GM23338 (cell line): ENCODE measurements around the gene KLHL13. TPM values are rescaled to one million over a fixed set of nuclear protein-coding genes. Genes with fewer than 3 reads are reported as not detected.

ENCODE experiments used
- ATAC-seq: fragments of 200-7000 bp; cut with Tn5 transposase; 3 replicates; pipeline ENCODE4 v1.9.1; 2020
- DNase-seq: peaks from one replicate; pipeline ENCODE4 v3.0.0-alpha.2; 2015; ENCODE audit warnings: low spot score
- H2AFZ ChIP-seq: fragments of 200-600 bp; sonication (generic); 2 replicates; pipeline ENCODE4 v1.8.0; 2016; ENCODE audit warnings: antibody characterized with exemption, mild to moderate bottlenecking, moderate library complexity
- H3F3A ChIP-seq: fragments of 200-600 bp; sonication (generic); replicated peaks from 2 replicates; pipeline ENCODE4 v1.8.0; 2017; ENCODE audit warnings: antibody characterized with exemption, mixed run types, low read depth
- H3K27ac ChIP-seq: fragments of 200-600 bp; sonication (generic); 2 replicates; pipeline ENCODE4 v1.6.1; 2016; ENCODE audit warnings: low read depth
- H3K27me3 ChIP-seq: fragments of 200-600 bp; sonication (generic); 2 replicates; pipeline ENCODE4 v1.8.0; 2016; ENCODE audit warnings: mild to moderate bottlenecking, mixed run types, moderate library complexity; ENCODE audit not compliant: insufficient read depth
- H3K36me3 ChIP-seq: fragments of 200-600 bp; sonication (generic); 2 replicates; pipeline ENCODE4 v1.8.0; 2016; ENCODE audit warnings: mild to moderate bottlenecking; ENCODE audit not compliant: insufficient read depth
- H3K4me1 ChIP-seq: fragments of 200-600 bp; sonication (generic); 2 replicates; pipeline ENCODE4 v1.8.0; 2016; ENCODE audit warnings: mild to moderate bottlenecking, moderate library complexity; ENCODE audit not compliant: insufficient read depth
- H3K4me2 ChIP-seq: fragments of 200-600 bp; sonication (generic); 2 replicates; pipeline ENCODE4 v1.7.1; 2017; ENCODE audit warnings: mixed run types
- H3K4me3 ChIP-seq: fragments of 200-600 bp; sonication (generic); 2 replicates; pipeline ENCODE4 v1.6.1; 2016; ENCODE audit warnings: mixed run types
- H3K79me2 ChIP-seq: fragments of 200-600 bp; sonication (generic); replicated peaks from 2 replicates; pipeline ENCODE4 v1.8.0; 2017; ENCODE audit warnings: mild to moderate bottlenecking; ENCODE audit not compliant: insufficient read depth
- H3K9me2 ChIP-seq: fragments of 200-600 bp; sonication (generic); 2 replicates; pipeline ENCODE4 v1.8.0; 2017; ENCODE audit not compliant: insufficient read depth
- H4K20me1 ChIP-seq: fragments of 200-600 bp; sonication (generic); replicated peaks from 2 replicates; pipeline ENCODE4 v1.8.0; 2017; ENCODE audit warnings: mild to moderate bottlenecking; ENCODE audit not compliant: insufficient read depth
- H3K27ac Mint-ChIP-seq: 2 replicates; pipeline ENCODE4 v1.8.0; 2020; ENCODE audit warnings: inconsistent platforms, mild to moderate bottlenecking, moderate library complexity, mixed read lengths
- H3K27me3 Mint-ChIP-seq: 3 replicates; pipeline ENCODE4 v1.8.0; 2022; ENCODE audit warnings: low read depth, mild to moderate bottlenecking, moderate library complexity, mixed read lengths, inconsistent platforms; ENCODE audit not compliant: insufficient read depth, poor library complexity
- H3K36me3 Mint-ChIP-seq: 3 replicates; pipeline ENCODE4 v1.8.0; 2021; ENCODE audit warnings: low read depth, mild to moderate bottlenecking, inconsistent platforms, moderate library complexity, mixed read lengths
- H3K4me1 Mint-ChIP-seq: 3 replicates; pipeline ENCODE4 v1.8.0; 2020; ENCODE audit warnings: mild to moderate bottlenecking, inconsistent platforms, mixed read lengths
- H3K4me3 Mint-ChIP-seq: 3 replicates; pipeline ENCODE4 v1.8.0; 2021; ENCODE audit warnings: moderate library complexity, mild to moderate bottlenecking, inconsistent platforms, mixed read lengths
- H3K9me3 Mint-ChIP-seq: 3 replicates; pipeline ENCODE4 v1.8.0; 2020; ENCODE audit warnings: moderate library complexity, mild to moderate bottlenecking, inconsistent platforms, mixed read lengths
- CREB1 ChIP-seq: fragments of 250-450 bp; sonication (Bioruptor Pico); IDR thresholded peaks from 2 replicates; pipeline ENCODE4 v1.5.0; 2020; ENCODE audit warnings: low read depth, mild to moderate bottlenecking, moderate library complexity
- CTCF ChIP-seq, 2 experiments: fragments of 200-600 bp in 1 of 2; sonication (generic) in 1 of 2; conservative IDR thresholded peaks; 2 replicates each; pipeline versions ENCODE4 v1.5.1 to v1.6.1; 2016 to 2017; ENCODE audit warnings: antibody characterized with exemption in 2 of 2, low read depth in 2 of 2, mild to moderate bottlenecking in 2 of 2, moderate library complexity in 1 of 2
- EZH2 ChIP-seq: fragments of 200-600 bp; sonication (generic); IDR thresholded peaks from one replicate; pipeline ENCODE4 v1.8.0; 2017; ENCODE audit warnings: antibody characterized with exemption, mild to moderate bottlenecking, low read depth; ENCODE audit not compliant: unreplicated experiment
- EZH2phosphoT487 ChIP-seq: fragments of 200-600 bp; sonication (generic); IDR thresholded peaks from one replicate; pipeline ENCODE4 v1.8.1; 2018; ENCODE audit warnings: antibody characterized with exemption; ENCODE audit not compliant: unreplicated experiment
- JUNB ChIP-seq: IDR thresholded peaks from one replicate; pipeline ENCODE4 v1.6.1; 2016; ENCODE audit warnings: antibody characterized with exemption; ENCODE audit not compliant: unreplicated experiment
- NANOG ChIP-seq: IDR thresholded peaks from 2 replicates; pipeline ENCODE4 v1.6.1; 2016; ENCODE audit warnings: antibody characterized with exemption, borderline replicate concordance
- POLR2AphosphoS5 ChIP-seq: IDR thresholded peaks from 2 replicates; pipeline ENCODE4 v1.6.1; 2016; ENCODE audit warnings: antibody characterized with exemption, low read depth
- REST ChIP-seq: IDR thresholded peaks from one replicate; pipeline ENCODE4 v1.6.1; 2018; ENCODE audit warnings: antibody characterized with exemption; ENCODE audit not compliant: unreplicated experiment
- STAT1 ChIP-seq: IDR thresholded peaks from one replicate; pipeline ENCODE4 v1.6.1; 2016; ENCODE audit warnings: antibody characterized with exemption; ENCODE audit not compliant: unreplicated experiment
- ZNF114 ChIP-seq: fragments of 250-450 bp; sonication (Bioruptor Pico); IDR thresholded peaks from 2 replicates; pipeline ENCODE4 v1.5.0; 2020; ENCODE audit warnings: mild to moderate bottlenecking, moderate library complexity
- ZNF331 ChIP-seq: fragments of 250-450 bp; sonication (Bioruptor Pico); IDR thresholded peaks from 2 replicates; pipeline ENCODE4 v1.5.0; 2020; ENCODE audit warnings: low read depth, mild to moderate bottlenecking, moderate library complexity
- polyA plus RNA-seq: library from polyadenylated mRNA; unstranded; fragments of >200 nt; fragmentation: Nextera tagmentation; extraction: Ambion mirVana; gene quantifications from 2 replicates; pipeline ENCODE4 v1.2.1, GENCODE V29; 2016
- total RNA-seq: library from RNA; depleted of rRNA; stranded (reverse); fragments of >200 nt; shearing (Covaris generic); gene quantifications from 2 replicates; pipeline ENCODE4 v1.2.3, GENCODE V29; 2014
- TF ChIP-seq, protein P1 (sequence below): fragments of 250-450 bp; sonication (Bioruptor Pico); IDR thresholded peaks from 2 replicates; pipeline ENCODE4 v1.5.0; 2020; ENCODE audit warnings: mild to moderate bottlenecking, moderate library complexity
- TF ChIP-seq, protein P2 (sequence below): IDR thresholded peaks from 2 replicates; pipeline ENCODE4 v1.6.1; 2016; ENCODE audit warnings: antibody characterized with exemption

Gene KLHL13
- total and polyA plus RNA-seq, 2 experiments from 2014 or later: 5.9 to 10.9 TPM

DNA sequence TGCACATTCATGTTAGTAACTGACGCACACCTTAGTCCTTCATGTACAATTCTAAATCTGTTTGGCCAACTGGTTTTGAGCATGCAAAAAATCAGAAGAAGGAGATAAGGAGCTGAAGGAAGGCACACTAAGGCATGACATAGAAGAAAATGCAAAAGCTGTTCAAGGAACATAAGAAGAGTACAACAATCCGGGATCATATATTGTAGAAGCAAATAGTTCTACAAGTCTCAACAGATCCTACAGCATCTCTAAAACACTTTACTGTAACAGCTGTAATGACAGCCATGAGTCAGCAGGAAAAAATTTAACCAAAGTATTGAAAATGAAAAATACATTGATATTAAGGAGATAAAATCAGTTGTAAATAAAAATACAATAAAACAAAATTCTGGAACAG is 57.7 kb downstream of the KLHL13 start:
- H3K4me3 Mint-ChIP-seq: no peak overlapping the region
- no peaks in the 10 kb centered on the region for H3K4me1 ChIP-seq
- H2AFZ ChIP-seq: no peak overlapping the region
- no peak for ATAC-seq
- no peak overlapping the region for H3K4me2 ChIP-seq
- H3K27ac Mint-ChIP-seq: no peak overlapping the region; the same call in 1 of the 2 replicates
- H3K9me3 Mint-ChIP-seq: no peaks in the 10 kb centered on the region
- no peaks in the 10 kb centered on the region for H3K36me3 Mint-ChIP-seq
- no peaks in the 10 kb centered on the region for H3K27me3 ChIP-seq
- no peaks in the 10 kb centered on the region for H3K9me2 ChIP-seq
- no peak overlapping the region for H3K4me3 ChIP-seq
- H3K27ac ChIP-seq: no peak overlapping the region
- H3K4me1 Mint-ChIP-seq: peaks cover 6% of the 10 kb centered on the region; the same call in 2 of the 3 replicates
- no peaks in the 10 kb centered on the region for H3K79me2 ChIP-seq
- no peaks in the 10 kb centered on the region for H3F3A ChIP-seq
- H3K36me3 ChIP-seq: no peaks in the 10 kb centered on the region
- no peaks in the 10 kb centered on the region for H4K20me1 ChIP-seq
- no peak for DNase-seq
- no peaks in the 10 kb centered on the region for H3K27me3 Mint-ChIP-seq
- no peak for TF ChIP-seq EZH2
- TF ChIP-seq, protein P1, sequence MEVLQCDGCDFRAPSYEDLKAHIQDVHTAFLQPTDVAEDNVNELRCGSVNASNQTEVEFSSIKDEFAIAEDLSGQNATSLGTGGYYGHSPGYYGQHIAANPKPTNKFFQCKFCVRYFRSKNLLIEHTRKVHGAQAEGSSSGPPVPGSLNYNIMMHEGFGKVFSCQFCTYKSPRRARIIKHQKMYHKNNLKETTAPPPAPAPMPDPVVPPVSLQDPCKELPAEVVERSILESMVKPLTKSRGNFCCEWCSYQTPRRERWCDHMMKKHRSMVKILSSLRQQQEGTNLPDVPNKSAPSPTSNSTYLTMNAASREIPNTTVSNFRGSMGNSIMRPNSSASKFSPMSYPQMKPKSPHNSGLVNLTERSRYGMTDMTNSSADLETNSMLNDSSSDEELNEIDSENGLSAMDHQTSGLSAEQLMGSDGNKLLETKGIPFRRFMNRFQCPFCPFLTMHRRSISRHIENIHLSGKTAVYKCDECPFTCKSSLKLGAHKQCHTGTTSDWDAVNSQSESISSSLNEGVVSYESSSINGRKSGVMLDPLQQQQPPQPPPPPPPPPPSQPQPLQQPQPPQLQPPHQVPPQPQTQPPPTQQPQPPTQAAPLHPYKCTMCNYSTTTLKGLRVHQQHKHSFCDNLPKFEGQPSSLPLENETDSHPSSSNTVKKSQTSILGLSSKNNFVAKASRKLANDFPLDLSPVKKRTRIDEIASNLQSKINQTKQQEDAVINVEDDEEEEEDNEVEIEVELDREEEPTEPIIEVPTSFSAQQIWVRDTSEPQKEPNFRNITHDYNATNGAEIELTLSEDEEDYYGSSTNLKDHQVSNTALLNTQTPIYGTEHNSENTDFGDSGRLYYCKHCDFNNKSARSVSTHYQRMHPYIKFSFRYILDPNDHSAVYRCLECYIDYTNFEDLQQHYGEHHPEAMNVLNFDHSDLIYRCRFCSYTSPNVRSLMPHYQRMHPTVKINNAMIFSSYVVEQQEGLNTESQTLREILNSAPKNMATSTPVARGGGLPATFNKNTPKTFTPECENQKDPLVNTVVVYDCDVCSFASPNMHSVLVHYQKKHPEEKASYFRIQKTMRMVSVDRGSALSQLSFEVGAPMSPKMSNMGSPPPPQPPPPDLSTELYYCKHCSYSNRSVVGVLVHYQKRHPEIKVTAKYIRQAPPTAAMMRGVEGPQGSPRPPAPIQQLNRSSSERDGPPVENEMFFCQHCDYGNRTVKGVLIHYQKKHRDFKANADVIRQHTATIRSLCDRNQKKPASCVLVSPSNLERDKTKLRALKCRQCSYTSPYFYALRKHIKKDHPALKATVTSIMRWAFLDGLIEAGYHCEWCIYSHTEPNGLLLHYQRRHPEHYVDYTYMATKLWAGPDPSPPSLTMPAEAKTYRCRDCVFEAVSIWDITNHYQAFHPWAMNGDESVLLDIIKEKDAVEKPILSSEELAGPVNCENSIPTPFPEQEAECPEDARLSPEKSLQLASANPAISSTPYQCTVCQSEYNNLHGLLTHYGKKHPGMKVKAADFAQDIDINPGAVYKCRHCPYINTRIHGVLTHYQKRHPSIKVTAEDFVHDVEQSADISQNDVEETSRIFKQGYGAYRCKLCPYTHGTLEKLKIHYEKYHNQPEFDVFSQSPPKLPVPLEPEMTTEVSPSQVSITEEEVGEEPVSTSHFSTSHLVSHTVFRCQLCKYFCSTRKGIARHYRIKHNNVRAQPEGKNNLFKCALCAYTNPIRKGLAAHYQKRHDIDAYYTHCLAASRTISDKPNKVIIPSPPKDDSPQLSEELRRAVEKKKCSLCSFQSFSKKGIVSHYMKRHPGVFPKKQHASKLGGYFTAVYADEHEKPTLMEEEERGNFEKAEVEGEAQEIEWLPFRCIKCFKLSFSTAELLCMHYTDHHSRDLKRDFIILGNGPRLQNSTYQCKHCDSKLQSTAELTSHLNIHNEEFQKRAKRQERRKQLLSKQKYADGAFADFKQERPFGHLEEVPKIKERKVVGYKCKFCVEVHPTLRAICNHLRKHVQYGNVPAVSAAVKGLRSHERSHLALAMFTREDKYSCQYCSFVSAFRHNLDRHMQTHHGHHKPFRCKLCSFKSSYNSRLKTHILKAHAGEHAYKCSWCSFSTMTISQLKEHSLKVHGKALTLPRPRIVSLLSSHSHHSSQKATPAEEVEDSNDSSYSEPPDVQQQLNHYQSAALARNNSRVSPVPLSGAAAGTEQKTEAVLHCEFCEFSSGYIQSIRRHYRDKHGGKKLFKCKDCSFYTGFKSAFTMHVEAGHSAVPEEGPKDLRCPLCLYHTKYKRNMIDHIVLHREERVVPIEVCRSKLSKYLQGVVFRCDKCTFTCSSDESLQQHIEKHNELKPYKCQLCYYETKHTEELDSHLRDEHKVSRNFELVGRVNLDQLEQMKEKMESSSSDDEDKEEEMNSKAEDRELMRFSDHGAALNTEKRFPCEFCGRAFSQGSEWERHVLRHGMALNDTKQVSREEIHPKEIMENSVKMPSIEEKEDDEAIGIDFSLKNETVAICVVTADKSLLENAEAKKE: no peak
- TF ChIP-seq STAT1: no peak
- no peak for TF ChIP-seq REST
- no peak for TF ChIP-seq CTCF (conservative IDR thresholded peaks at IDR 0.05; ENCODE audit: low read depth in 2 of 2)
- TF ChIP-seq JUNB: no peak
- no peak for TF ChIP-seq ZNF331
- no peak for TF ChIP-seq ZNF114
- TF ChIP-seq POLR2AphosphoS5: no peak
- TF ChIP-seq CREB1 (CRISPR knock-in tag): no peak
- TF ChIP-seq, protein P2, sequence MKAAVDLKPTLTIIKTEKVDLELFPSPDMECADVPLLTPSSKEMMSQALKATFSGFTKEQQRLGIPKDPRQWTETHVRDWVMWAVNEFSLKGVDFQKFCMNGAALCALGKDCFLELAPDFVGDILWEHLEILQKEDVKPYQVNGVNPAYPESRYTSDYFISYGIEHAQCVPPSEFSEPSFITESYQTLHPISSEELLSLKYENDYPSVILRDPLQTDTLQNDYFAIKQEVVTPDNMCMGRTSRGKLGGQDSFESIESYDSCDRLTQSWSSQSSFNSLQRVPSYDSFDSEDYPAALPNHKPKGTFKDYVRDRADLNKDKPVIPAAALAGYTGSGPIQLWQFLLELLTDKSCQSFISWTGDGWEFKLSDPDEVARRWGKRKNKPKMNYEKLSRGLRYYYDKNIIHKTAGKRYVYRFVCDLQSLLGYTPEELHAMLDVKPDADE: no peak
- TF ChIP-seq EZH2phosphoT487: no peak
- no peak for TF ChIP-seq NANOG
